Activated naive CD4-positive, alpha-beta T cell treated with anti-CD3 and anti-CD28 coated beads, Interleukin-2, amount 10 ng/mL, durations not matched to agents 7 days and 5 days (primary cell): Measurements from ENCODE around the gene LRRC2.
"Not testable (repeated sequence)": the region's sequence is repeated elsewhere in the genome, so short reads cannot be mapped to it uniquely, and the experiment has no call there.

ENCODE experiments used
- CTCF ChIA-PET: fragments of 350-600 bp; sonication (Branson Sonifier 250); formaldehyde crosslinking; loops from one replicate; lab custom pipeline; 2021; ENCODE audit warnings: antibody characterized with exemption; lab: Charles Lee
- DNase-seq: peaks from one replicate; pipeline ENCODE4 v3.0.0-alpha.2; 2020
- H3K27ac Mint-ChIP-seq: one replicate; pipeline ENCODE4 v1.8.0; 2021; ENCODE audit warnings: mild to moderate bottlenecking, moderate library complexity, mixed read lengths
- H3K27me3 Mint-ChIP-seq: one replicate; pipeline ENCODE4 v1.8.0; 2021; ENCODE audit warnings: mild to moderate bottlenecking, mixed read lengths
- H3K36me3 Mint-ChIP-seq: one replicate; pipeline ENCODE4 v1.8.0; 2021; ENCODE audit warnings: mixed read lengths
- H3K4me1 Mint-ChIP-seq: one replicate; pipeline ENCODE4 v1.8.0; 2021; ENCODE audit warnings: mixed read lengths
- H3K4me3 Mint-ChIP-seq: one replicate; pipeline ENCODE4 v1.8.0; 2021; ENCODE audit warnings: mild to moderate bottlenecking, moderate library complexity, mixed read lengths
- H3K9me3 Mint-ChIP-seq: one replicate; pipeline ENCODE4 v1.8.0; 2021; ENCODE audit warnings: mixed read lengths

The LRRC2 gene

DNA sequence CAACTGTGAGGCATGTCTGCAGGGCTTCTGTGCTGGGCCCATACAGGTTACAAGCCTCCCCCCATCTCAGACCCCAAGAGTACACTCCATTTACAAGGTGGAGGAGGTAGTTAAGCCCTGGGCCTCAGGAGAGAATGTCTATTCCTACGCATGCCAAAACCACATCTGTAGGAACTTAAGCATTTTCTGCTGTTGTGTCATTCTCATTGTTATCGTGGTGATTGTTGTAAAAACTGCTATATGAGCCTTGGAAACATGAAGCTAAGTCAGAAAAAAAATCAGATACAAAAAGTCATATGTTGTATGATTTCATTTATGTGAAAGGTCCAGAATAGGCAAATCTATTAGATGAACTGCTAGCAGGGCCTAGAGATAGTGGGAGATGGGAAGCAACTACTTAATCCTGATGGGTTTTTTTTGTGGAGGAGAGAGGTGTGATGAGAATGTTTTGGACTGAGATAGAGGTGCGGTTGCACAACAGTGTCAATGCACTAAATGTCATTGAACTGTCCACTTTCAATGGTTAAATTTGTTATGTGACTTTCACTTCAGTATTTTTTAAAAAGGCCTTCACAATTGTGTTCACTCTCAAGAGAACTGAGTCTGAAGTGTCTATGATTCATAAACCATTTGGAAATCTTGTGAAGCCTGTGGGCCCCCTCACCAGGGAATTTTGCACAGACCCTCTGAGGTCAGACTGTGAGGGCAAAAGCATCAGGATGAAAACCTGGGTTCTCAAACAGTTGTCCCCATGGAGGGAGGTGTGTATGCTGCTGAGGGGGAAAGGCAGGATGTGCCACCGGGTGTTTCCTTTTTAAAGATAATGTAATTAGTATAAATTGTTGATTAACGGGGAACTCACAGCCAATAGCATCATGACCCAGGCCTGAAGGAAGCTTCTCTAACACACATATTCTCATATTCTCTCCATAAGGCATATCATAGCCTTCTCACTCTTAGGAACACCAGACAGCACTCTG, 65.2 kb downstream of the LRRC2 start:
- Mint-ChIP-seq H3K9me3 (peaks cover 3% of the 10 kb centered on the region), H3K4me1 (peaks cover 41% of the 10 kb centered on the region), H3K27me3 (peaks cover 7% of the 10 kb centered on the region), H3K27ac (no peak overlapping the region), H3K4me3 (no peak overlapping the region), H3K36me3 (peaks cover 2% of the 10 kb centered on the region)
- no peak for DNase-seq
- CTCF ChIA-PET: interaction anchor here (8.3 kb wide), 1 partner anchor 12 kb away, joined by 63 read pairs; no protein-coding TSS in a partner anchor

DNA sequence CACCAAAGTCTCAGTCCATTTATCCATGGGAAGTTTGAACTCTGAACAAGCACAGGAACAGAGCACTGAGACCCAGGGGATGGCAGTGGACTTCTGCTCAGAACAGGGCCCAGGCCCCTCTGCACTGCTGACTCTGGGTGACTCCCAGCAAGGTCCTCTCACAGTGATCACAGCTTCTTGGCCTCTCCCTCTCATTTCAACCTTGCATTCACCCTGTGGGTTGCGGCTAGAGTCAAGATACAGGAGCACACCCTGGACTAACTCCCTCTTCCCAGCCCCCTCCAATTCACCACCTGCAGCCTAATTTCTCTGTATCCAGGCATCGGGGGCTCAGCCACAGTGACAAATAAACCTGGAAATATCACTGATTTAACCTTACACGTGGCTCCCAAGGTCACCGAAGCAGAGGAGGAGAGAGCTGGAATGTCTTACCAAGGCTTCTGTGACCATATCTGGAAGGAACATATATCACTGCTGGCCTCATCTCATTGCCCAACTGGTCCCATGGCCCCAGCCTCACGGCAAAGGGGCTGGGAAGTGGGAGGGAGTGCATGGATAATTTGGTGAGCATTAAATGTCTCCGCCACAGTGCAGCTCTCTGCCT, 67.1 kb downstream of the LRRC2 start:
- Mint-ChIP-seq H3K9me3 (no peaks in the 10 kb centered on the region), H3K27ac (no peak overlapping the region), H3K36me3 (no peaks in the 10 kb centered on the region), H3K4me1 (peaks cover 35% of the 10 kb centered on the region), H3K27me3 (peaks cover 5% of the 10 kb centered on the region), H3K4me3 (no peak overlapping the region)
- CTCF ChIA-PET: interaction anchor here (4.1 to 8.3 kb wide), 3 partner anchors 10 to 131 kb away, joined by 26 to 63 read pairs (median 37); no protein-coding TSS in a partner anchor
- DNase-seq: no peak

DNA sequence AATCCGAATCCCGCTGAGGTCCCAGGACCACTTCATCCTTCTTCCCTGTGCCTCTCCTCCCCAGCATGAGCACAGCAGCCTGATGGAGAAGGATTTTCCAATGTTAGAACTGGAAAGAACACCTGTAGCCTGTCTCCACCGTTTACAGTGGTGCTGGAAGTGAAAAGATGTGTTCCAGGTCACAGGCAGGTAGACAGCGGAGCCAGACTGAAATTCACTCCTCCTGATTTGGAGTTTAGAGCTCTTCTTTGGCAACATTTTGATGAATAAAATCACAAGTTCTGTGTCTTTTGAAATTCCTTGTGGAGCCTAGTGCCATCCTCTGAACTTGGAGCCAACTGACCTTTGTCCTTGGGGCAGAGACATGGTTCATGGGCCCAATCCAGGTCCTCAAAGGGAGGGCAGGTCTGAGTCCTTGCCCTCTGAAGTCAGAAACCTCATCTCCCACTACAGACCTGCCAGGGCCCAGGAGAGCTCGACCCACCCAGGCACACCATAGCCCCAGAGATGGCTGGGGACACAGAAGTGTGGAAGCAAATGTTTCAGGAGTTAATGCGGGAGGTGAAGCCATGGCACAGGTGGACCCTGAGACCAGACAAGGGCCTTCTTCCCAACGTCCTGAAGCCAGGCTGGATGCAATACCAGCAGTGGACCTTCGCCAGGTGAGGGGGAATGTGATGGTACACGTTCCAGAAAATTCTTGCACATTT, 68.4 kb downstream of the LRRC2 start, which contains the start of gene RTP3:
RTP3 (plus strand) TSS at position 421 of the 710 bp plus-strand sequence; CDS start at position 508, 87 bp downstream.
- Mint-ChIP-seq H3K9me3 (no peaks in the 10 kb centered on the region), H3K4me1 (peaks cover 34% of the 10 kb centered on the region), H3K27me3 (peaks cover 5% of the 10 kb centered on the region), H3K36me3 (no peaks in the 10 kb centered on the region), H3K4me3 (no peak within 1 kb of the TSS), H3K27ac (no peak within 1 kb of the TSS)
- no peak for DNase-seq
- CTCF ChIA-PET: interaction anchor here (1.9 to 8.3 kb wide), 4 partner anchors 9 to 132 kb away, joined by 11 to 63 read pairs (median 32); no protein-coding TSS in a partner anchor

DNA sequence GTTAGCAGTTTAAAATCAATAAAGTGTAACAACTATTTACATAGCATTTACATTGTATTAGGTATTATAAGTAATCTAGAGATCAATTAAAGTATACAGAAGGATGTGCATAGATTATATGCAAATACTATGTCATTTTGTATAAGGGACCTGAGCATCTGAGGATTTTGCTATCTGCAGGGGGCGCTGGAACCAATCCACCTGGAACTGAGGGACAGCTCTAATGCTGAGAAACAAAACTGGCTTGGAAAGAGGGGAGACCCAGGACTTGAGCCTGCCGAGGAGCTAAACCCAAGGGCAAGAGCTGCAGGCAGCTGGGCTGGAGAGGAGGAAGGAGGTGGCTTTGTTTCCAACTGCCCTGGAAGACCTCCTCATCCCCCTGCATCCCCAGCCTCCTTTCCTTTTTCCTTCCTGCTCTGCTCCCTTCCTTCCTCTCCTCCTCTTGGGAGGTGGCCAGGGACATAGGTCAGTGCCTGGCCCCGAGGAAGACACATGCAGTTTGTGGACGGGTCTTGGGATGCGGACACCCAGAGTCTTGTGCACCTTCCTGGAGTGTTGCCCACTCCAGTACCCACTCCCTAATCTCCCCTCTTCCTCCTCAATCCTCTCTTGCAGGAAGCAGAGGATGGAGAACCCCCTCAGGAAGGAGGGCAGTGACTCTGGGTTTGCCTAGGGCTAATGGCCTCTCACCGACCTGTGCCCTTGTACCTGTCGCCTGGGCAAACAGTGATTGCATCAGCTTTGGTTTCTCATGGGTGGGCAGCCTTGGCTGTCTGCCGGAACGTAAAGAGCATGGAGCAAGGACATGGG, 69.2 kb downstream of the LRRC2 start:
- H3K9me3 Mint-ChIP-seq: no peaks in the 10 kb centered on the region
- no peak overlapping the region for H3K27ac Mint-ChIP-seq
- H3K27me3 Mint-ChIP-seq: peaks cover 5% of the 10 kb centered on the region
- CTCF ChIA-PET: interaction anchor here (0.7 to 8.3 kb wide), 9 partner anchors 8 to 199 kb away, joined by 3 to 63 read pairs (median 11); no protein-coding TSS in a partner anchor
- H3K4me1 Mint-ChIP-seq: peaks cover 34% of the 10 kb centered on the region
- peak; percentile 72 for DNase-seq
- no peak overlapping the region for H3K4me3 Mint-ChIP-seq
- H3K36me3 Mint-ChIP-seq: no peaks in the 10 kb centered on the region

DNA sequence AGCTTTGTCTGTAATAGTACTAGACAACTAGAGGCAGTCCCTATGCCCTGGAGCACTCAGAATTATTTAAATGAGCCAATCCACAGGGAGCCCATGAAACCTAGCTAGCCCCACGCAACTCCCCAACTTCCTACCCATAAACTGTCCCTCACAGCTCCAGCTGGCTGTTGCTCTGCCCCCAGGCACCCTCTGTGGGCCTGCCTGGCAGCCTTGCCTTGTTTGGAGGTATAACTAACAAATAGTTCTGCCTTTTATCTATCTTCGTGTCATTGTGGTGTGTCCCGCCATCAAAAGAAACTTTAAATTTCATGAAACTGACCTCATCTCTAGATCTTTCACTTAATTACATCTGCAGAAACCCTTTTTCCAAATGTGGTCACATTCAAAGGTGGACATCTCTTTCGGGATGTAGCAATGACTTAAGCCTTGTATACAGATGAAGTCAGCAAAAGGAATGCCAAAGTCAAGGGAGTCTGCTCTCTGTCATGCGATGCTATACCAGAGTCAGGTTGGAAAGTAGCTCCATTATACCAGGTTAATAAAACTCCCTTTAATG, 70.1 kb downstream of the LRRC2 start:
- Mint-ChIP-seq H3K4me1 (peaks cover 38% of the 10 kb centered on the region), H3K9me3 (no peaks in the 10 kb centered on the region), H3K27ac (no peak overlapping the region), H3K36me3 (no peaks in the 10 kb centered on the region), H3K4me3 (no peak overlapping the region), H3K27me3 (peaks cover 5% of the 10 kb centered on the region)
- CTCF ChIA-PET: interaction anchor here (1.2 to 8.3 kb wide), 8 partner anchors 7 to 134 kb away, joined by 3 to 63 read pairs (median 12); no protein-coding TSS in a partner anchor
- no peak for DNase-seq

DNA sequence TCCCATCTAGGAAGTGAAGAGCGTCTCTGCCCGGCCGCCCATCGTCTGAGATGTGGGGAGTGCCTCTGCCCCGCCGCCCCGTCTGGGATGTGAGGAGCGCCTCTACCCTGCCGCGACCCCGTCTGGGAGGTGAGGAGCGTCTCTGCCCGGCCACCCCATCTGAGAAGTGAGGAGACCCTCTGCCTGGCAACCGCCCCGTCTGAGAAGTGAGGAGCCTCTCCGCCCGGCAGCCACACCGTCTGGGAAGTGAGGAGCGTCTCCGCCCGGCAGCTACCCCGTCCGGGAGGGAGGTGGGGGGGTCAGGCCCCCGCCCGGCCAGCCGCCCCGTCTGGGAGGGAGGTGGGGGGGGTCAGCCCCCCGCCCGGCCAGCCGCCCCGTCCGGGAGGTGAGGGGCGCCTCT, 71.6 kb downstream of the LRRC2 start:
- H3K4me3 Mint-ChIP-seq, CTCF ChIA-PET, H3K36me3 Mint-ChIP-seq, H3K27me3 Mint-ChIP-seq, DNase-seq, H3K9me3 Mint-ChIP-seq, H3K27ac Mint-ChIP-seq: not testable (repeated sequence)
- peaks cover 46% of the 10 kb centered on the region for H3K4me1 Mint-ChIP-seq

DNA sequence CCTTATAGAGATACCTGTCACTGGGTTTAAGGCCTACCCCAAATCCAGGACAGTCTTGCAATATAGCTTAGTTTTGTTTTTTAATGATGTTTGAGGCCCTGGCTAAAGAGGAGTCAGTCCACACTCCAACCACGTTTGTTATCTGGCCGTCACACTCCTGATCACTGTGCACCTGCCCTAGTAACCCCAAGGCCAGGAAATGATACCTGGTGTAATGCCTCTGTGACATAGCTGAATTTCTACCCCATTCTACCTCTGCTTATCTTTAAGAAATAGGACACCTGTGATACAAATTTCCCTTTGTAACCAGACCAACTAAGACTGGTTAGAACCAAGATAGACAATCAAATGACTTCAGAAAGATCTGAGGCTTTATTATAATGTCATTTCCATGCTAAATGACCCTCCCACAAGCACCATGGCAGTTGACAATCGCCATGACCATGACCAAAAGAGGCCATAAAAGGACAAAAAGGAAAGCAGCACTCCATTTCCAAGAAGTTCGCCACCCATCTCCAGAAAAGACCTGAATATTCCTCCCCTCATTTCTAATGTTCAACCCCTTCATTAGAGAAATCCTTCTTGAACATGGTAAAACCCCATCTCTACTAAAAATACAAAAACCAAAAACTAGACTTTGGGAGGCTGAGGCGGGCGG, 73.1 kb downstream of the LRRC2 start:
- H3K27me3 Mint-ChIP-seq: no peaks in the 10 kb centered on the region
- H3K4me1 Mint-ChIP-seq: peaks cover 55% of the 10 kb centered on the region
- no peak overlapping the region for H3K4me3 Mint-ChIP-seq
- H3K36me3 Mint-ChIP-seq: no peaks in the 10 kb centered on the region
- no peak for DNase-seq
- H3K9me3 Mint-ChIP-seq: no peaks in the 10 kb centered on the region
- no peak overlapping the region for H3K27ac Mint-ChIP-seq
- CTCF ChIA-PET: interaction anchor here (0.8 to 1.6 kb wide), 4 partner anchors 46 to 138 kb away, joined by 4 to 10 read pairs (median 6); no protein-coding TSS in a partner anchor

DNA sequence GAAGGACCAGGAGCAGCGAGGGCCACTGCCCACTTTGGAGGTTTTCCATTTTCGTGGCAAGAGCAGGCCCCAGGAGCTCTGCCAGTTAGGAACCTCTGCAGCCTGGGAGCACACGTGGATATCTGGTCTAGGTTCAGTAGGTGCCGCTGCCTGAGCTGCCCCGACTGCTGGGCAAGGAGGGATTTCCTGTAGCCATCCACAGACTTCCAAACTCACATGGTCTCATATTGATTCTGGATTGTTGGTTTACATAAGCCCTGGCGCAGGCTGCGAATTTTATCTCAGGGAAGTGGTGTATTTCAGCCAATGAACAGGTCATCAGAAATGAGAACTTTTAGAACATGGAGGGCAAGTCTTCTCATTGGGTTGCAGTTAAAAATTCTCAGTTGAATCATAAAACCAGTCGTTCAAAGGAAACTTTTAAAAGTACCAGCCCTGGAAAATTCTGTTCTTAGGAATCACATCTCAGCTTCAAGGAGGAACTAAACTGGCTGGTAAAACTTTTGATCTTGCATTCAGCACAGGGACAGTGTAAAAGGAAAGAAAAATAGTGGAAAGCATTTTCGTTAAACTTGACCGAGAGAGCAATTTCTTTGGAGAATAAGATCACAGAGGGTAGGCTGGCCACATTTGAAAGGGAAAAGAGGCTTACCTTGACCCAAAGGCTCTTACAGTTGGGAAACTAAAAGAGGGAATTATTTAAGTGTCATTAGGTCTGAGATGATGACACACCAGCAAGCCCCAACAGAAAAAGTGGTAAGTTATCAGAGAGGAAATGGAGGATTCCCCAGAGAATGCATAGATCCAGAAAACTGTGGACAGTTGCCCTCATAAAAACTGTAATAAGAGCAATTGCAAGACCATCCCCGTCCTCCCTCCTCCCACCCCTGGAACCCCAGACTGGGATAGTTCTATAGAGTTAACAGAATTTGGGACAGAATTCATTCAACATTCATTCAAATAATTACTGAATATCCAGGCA, 74.7 kb downstream of the LRRC2 start:
- Mint-ChIP-seq H3K27me3 (peaks cover 3% of the 10 kb centered on the region), H3K36me3 (no peaks in the 10 kb centered on the region), H3K4me3 (no peak overlapping the region), H3K9me3 (no peaks in the 10 kb centered on the region), H3K27ac (no peak overlapping the region), H3K4me1 (peaks cover 44% of the 10 kb centered on the region)
- no peak for DNase-seq
- CTCF ChIA-PET: interaction anchor here (0.5 to 7.9 kb wide), 6 partner anchors 35 to 139 kb away, joined by 3 to 187 read pairs (median 9); no protein-coding TSS in a partner anchor

DNA sequence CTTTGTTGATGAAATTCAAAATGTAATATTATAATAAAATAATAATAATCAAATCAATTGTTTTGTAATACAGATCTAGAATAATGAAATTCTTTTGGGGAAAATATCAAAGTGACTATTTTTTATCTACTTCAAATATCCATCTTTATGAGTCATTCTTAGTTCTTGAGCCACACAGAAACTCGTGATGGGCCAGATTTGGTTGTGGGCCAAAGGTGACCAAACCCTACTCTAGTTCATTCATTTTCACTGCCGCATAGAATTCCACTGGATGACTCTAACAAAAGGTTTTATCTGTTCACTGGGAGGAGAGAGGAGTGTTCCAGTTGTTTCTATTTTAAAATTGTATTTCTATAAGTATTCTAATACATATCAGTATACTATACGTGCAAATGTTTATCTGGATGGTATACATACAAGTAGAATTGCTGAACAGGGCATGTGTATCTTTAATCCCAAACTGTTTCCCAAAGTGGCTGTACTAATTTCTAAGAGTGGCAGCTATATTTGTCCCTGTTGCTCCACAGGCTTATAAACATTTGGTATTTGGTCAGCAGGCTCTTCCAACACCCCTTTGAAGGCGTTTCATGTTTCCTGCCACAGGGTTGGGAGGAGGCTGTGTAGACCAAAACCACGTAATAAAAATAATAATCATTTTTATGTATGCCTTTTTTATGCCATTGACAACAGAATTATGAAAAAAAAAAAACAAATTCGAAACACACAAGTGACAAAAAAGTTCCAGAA, 75.6 kb downstream of the LRRC2 start:
- H3K4me1 Mint-ChIP-seq: peaks cover 37% of the 10 kb centered on the region
- no peaks in the 10 kb centered on the region for H3K36me3 Mint-ChIP-seq
- peaks cover 9% of the 10 kb centered on the region for H3K27me3 Mint-ChIP-seq
- H3K4me3 Mint-ChIP-seq: no peak overlapping the region
- DNase-seq: no peak
- H3K9me3 Mint-ChIP-seq: no peaks in the 10 kb centered on the region
- CTCF ChIA-PET: interaction anchor here (1.4 to 7.9 kb wide), 8 partner anchors 10 to 201 kb away, joined by 5 to 187 read pairs (median 38); partner anchors contain the start of gene RTP3
- no peak overlapping the region for H3K27ac Mint-ChIP-seq

DNA sequence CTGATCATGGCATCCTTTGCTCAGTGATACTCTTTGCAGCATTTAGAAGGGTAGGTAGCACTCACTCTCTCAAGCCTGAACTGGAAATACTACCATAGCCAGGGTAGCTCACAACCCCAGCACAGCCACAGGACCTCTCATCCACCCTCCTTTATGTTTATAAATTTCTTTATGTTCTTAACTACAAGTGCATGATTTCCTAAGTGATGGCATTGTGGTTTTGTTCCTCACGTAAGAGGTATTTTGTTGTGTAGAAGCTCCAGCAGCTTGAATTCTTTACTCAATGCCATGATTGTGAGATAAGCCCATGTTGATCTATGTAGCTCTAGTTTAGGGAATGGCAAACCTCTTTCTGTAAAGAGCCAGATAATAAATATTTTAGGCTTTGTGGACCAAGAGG, 76.2 kb downstream of the LRRC2 start:
- no peak overlapping the region for H3K27ac Mint-ChIP-seq
- CTCF ChIA-PET: interaction anchor here (1.0 to 7.9 kb wide), 24 partner anchors 10 to 205 kb away, joined by 3 to 187 read pairs (median 6); partner anchors contain the start of genes LRRC2 and RTP3
- peaks cover 9% of the 10 kb centered on the region for H3K27me3 Mint-ChIP-seq
- H3K36me3 Mint-ChIP-seq: no peaks in the 10 kb centered on the region
- peaks cover 37% of the 10 kb centered on the region for H3K4me1 Mint-ChIP-seq
- no peaks in the 10 kb centered on the region for H3K9me3 Mint-ChIP-seq
- no peak overlapping the region for H3K4me3 Mint-ChIP-seq
- DNase-seq: no peak

DNA sequence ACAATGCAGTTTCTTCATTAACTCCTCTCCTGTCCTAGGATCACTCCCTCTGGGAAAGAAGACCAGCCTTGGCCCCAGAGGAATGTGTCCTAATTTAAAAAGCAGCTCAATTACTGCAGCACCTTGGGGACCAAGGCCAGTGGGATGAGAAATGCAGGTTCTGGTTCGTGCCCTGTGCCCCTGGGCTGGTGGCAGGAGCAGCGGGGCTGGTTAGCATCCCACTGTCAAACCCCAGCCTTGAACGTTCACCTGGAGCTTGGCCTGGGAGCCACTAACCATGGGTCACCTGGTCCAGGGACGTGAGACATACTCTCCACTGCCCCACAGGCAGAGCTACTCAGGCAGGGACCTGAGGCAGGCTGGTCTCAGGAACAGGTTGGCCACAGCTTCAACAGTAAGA, 76.7 kb downstream of the LRRC2 start:
- Mint-ChIP-seq H3K27ac (no peak overlapping the region), H3K36me3 (no peaks in the 10 kb centered on the region), H3K27me3 (peaks cover 9% of the 10 kb centered on the region), H3K9me3 (no peaks in the 10 kb centered on the region), H3K4me1 (peaks cover 37% of the 10 kb centered on the region), H3K4me3 (no peak overlapping the region)
- CTCF ChIA-PET: interaction anchor here (0.7 to 7.9 kb wide), 45 partner anchors 11 to 400 kb away, joined by 3 to 187 read pairs (median 5); partner anchors contain the start of genes CCR5AS, CCRL2, LRRC2 and RTP3
- DNase-seq: no peak
